GM19193 (cell line): ENCODE measurements around the gene SLC25A33.

Source experiments
- POLR2A ChIP-seq: IDR thresholded peaks from 4 replicates; pipeline ENCODE4 v1.6.1; 2011; ENCODE audit not compliant: insufficient read depth, insufficient read length; ENCODE audit errors: extremely low read depth

Gene SLC25A33

GRCh38 chr1:9530320-9530719 is 8.9 kb upstream of the SLC25A33 start:
- TF ChIP-seq POLR2A, result no peak

- TF ChIP-seq POLR2A, result no peak
Observed at GRCh38 chr1:9534953-9535352, 4.3 kb upstream of the SLC25A33 start.

GRCh38 chr1:9536301-9536700 is 3.0 kb upstream of the SLC25A33 start:
- no peak for TF ChIP-seq POLR2A

GRCh38 chr1:9537863-9538668 is 1.2 kb upstream of the SLC25A33 start:
- TF ChIP-seq POLR2A, result no peak

GRCh38 chr1:9538669-9539164 is 548 bp upstream of the SLC25A33 start:
- TF ChIP-seq POLR2A, result no peak

GRCh38 chr1:9539829-9540550 is 725 bp downstream of the SLC25A33 start:
- TF ChIP-seq POLR2A, result no peak

- no peak for TF ChIP-seq POLR2A
Observed at GRCh38 chr1:9542430-9542829, 3.2 kb downstream of the SLC25A33 start.

- TF ChIP-seq POLR2A, result no peak
Observed at GRCh38 chr1:9544926-9545325, 5.7 kb downstream of the SLC25A33 start.

GRCh38 chr1:9549955-9550546 is 10.8 kb downstream of the SLC25A33 start:
- no peak for TF ChIP-seq POLR2A

GRCh38 chr1:9551984-9552383 is 12.7 kb downstream of the SLC25A33 start:
- no peak for TF ChIP-seq POLR2A

- TF ChIP-seq POLR2A, result no peak
Observed at GRCh38 chr1:9553736-9554144, 14.5 kb downstream of the SLC25A33 start.

GRCh38 chr1:9555942-9556341 is 16.7 kb downstream of the SLC25A33 start:
- no peak for TF ChIP-seq POLR2A

GRCh38 chr1:9557624-9558023 is 18.4 kb downstream of the SLC25A33 start:
- no peak for TF ChIP-seq POLR2A

GRCh38 chr1:9558271-9558945 is 19.1 kb downstream of the SLC25A33 start:
- TF ChIP-seq POLR2A, result no peak
